Tibial artery (tissue), 4 donors: ENCODE measurements around the gene CPED1.

ENCODE experiments used
- DNase-seq, 2 donors: peaks; one replicate each; pipeline ENCODE4 v3.0.0-alpha.2; 2019
- H3K27ac ChIP-seq, 2 donors: fragments of 200-600 bp; sonication (generic) in 1 of 2; 1 replicate in 1 of 2; 2 replicates in 1 of 2; pipeline ENCODE4 v1.5.1; 2018 to 2019; ENCODE audit warnings: mild to moderate bottlenecking in 1 of 2
- H3K27me3 ChIP-seq, 2 donors: fragments of 200-600 bp; sonication (generic) in 1 of 2; one replicate each; pipeline versions ENCODE4 v1.5.1 to v1.6.0; 2016 to 2019
- H3K36me3 ChIP-seq, 3 donors: fragments of 200-600 bp; sonication (generic) in 2 of 3; one replicate each; pipeline ENCODE4 v1.5.1; 2016 to 2019; ENCODE audit warnings: mild to moderate bottlenecking in 2 of 3
- H3K4me1 ChIP-seq, 4 donors: fragments of 200-600 bp; sonication (generic) in 2 of 4; 1 replicate in 3 of 4; 2 replicates in 1 of 4; pipeline ENCODE4 v1.5.1; 2016 to 2019
- H3K4me3 ChIP-seq, 2 donors: fragments of 200-600 bp; sonication (generic) in 1 of 2; 1 replicate in 1 of 2; 2 replicates in 1 of 2; pipeline ENCODE4 v1.5.1; 2018 to 2019; ENCODE audit warnings: mild to moderate bottlenecking in 2 of 2
- H3K9me3 ChIP-seq, 3 donors: fragments of 200-600 bp; sonication (generic) in 1 of 3; one replicate each; pipeline ENCODE4 v1.5.1; 2016 to 2019
- CTCF ChIP-seq, 2 experiments: fragments of 200-600 bp in 1 of 2; fragments of 450-650 bp in 1 of 2; IDR thresholded peaks; one replicate each; pipeline ENCODE4 v1.5.1; 2017 to 2019; ENCODE audit warnings: antibody characterized with exemption in 2 of 2, mild to moderate bottlenecking in 1 of 2, moderate library complexity in 1 of 2
- intact Hi-C: fragments of 100-400 bp; cut with DNase I; formaldehyde crosslinking; loops from one replicate; pipeline ENCODE4 v1.15.0; 2023; ENCODE audit warnings: low total_unique reads

Gene CPED1

GRCh38 chr7:120994512-120995410, 6.2 kb downstream of the CPED1 start:
- Histone ChIP-seq H3K4me3 (peak overlapping the region in 1 of 2 donors; percentile 63), H3K9me3 (no peaks in the 10 kb centered on the region), H3K27ac (peak overlapping the region; percentile 31 to 89), H3K36me3 (no peaks in the 10 kb centered on the region), H3K27me3 (no peaks in the 10 kb centered on the region), H3K4me1 (peaks cover 0 to 81% (median 19%) of the 10 kb centered on the region in 4 donors)
- intact Hi-C loops, result no loop called here
- TF ChIP-seq CTCF (IDR thresholded peaks at IDR 0.05), result no peak
- DNase-seq, result no peak

- Histone ChIP-seq H3K27ac (peak overlapping the region; percentile 85 to 89), H3K36me3 (no peaks in the 10 kb centered on the region), H3K4me3 (no peak overlapping the region), H3K4me1 (peaks cover 0 to 88% (median 22%) of the 10 kb centered on the region in 4 donors), H3K9me3 (no peaks in the 10 kb centered on the region), H3K27me3 (no peaks in the 10 kb centered on the region)
- intact Hi-C loops, result no loop called here
- no peak for DNase-seq
- TF ChIP-seq CTCF (IDR thresholded peaks at IDR 0.05), result no peak
These were observed 7.1 kb downstream of the CPED1 start for GRCh38 chr7:120995654-120996053.

DNA sequence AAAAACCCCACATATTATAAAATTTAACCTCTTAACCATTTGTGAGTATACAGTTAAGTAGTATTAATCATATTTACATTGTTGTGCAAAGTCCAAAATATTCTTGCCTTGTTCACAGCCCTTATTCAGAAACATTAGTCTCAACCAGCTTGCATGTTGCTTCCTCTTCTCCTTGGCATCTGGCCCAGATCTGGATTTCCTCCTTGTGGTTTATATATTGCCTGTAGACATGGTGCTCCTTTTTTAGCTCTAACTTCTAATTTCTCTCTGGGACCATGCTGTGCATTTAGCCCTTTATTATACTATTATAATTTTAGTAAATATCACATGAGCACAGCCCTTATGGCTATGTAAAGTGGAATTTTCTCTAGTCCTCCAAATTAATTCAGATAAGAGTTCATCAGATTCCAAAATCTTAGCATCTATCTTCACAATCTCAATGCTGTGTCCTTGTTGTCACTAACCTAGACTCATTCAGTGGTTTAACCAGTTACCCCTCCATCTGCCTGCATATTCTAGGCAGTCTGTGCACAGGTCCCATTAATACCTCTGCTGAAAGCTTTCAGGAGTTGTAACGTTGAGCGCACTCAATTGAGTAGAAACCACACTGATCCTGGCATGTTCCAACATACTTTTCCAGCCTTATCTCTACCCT, 7.9 kb downstream of the CPED1 start:
- peak overlapping the region; percentile 85 to 89 for H3K27ac ChIP-seq
- peak in 1 of 2 experiments; percentile 12 for TF ChIP-seq CTCF (IDR thresholded peaks at IDR 0.05)
- no peaks in the 10 kb centered on the region for H3K36me3 ChIP-seq
- H3K27me3 ChIP-seq, result no peaks in the 10 kb centered on the region
- DNase-seq, result peak; percentile 84 to 89
- peaks cover 0 to 96% (median 30%) of the 10 kb centered on the region in 4 donors for H3K4me1 ChIP-seq
- no peaks in the 10 kb centered on the region for H3K9me3 ChIP-seq
- intact Hi-C loops, result no loop called here
- no peak overlapping the region for H3K4me3 ChIP-seq

GRCh38 chr7:120996988-120997345, 8.5 kb downstream of the CPED1 start:
- no peaks in the 10 kb centered on the region for H3K9me3 ChIP-seq
- intact Hi-C loops, result no loop called here
- no peak overlapping the region for H3K4me3 ChIP-seq
- no peak for DNase-seq
- no peak for TF ChIP-seq CTCF (IDR thresholded peaks at IDR 0.05)
- H3K27ac ChIP-seq, result peak overlapping the region; percentile 85 to 89
- H3K4me1 ChIP-seq, result peaks cover 0 to 98% (median 32%) of the 10 kb centered on the region in 4 donors
- no peaks in the 10 kb centered on the region for H3K27me3 ChIP-seq
- H3K36me3 ChIP-seq, result no peaks in the 10 kb centered on the region

DNA sequence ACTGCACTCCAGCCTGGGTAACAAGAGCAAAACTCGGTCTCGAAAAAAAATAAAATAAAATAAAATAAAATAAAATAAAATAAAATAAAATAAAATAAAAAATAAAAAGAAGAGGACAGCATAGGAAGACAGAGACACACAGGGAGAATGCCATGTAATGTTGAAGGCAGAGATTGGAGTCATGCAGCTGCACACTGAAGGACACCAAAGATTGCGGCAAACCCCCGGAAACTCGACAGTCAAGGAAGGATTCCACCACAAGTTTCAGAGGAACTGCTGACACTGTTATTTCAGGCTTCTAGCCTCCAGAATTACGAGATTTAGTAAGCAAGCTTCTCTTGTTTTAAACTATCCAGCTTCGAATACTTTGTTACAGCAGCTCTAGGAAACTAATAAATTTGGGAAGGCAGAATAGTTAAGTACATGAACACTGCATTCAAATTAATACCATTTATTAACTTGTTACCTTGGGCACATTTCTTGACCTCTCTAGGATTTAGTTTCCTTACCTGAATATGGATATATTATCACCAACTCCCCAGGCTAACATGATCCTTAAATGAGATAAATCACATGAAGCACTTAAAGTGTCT, 9.5 kb downstream of the CPED1 start:
- Histone ChIP-seq H3K36me3 (no peaks in the 10 kb centered on the region), H3K9me3 (no peaks in the 10 kb centered on the region), H3K4me3 (no peak overlapping the region), H3K27me3 (no peaks in the 10 kb centered on the region), H3K27ac (peak overlapping the region; percentile 85 to 89), H3K4me1 (peaks cover 0 to 98% (median 35%) of the 10 kb centered on the region in 4 donors)
- peak in 1 of 2 donors; percentile 50 for DNase-seq
- TF ChIP-seq CTCF (IDR thresholded peaks at IDR 0.05), result no peak
- intact Hi-C loops, result no loop called here
